ENCODE measurements around the gene PRDX6. TPM values are rescaled to one million over a fixed set of nuclear protein-coding genes. Genes with fewer than 3 reads are reported as not detected.
"Not testable (repeated sequence)": the region's sequence is repeated elsewhere in the genome, so short reads cannot be mapped to it uniquely, and the experiment has no call there.

The PRDX6 gene
- total and polyA plus RNA-seq, 5 donors from 2014 or later, result 75.6 to 166 (median 138) TPM

GRCh38 chr1:173470608-173471007, 6.5 kb upstream of the PRDX6 start:
- H3K27me3 Mint-ChIP-seq, result no peaks in the 10 kb centered on the region
- H3K27ac Mint-ChIP-seq, result no peak overlapping the region
- H3K9me3 Mint-ChIP-seq, result peaks cover 0 to 29% (median 11%) of the 10 kb centered on the region in 7 donors
- H3K4me3 ChIP-seq (ENCODE audit: low read depth, low read length), result no peak overlapping the region
- DNase-seq, result no peak
- H3K36me3 ChIP-seq (ENCODE audit: control insufficient read depth, insufficient read depth, low read length), result peaks cover 12% of the 10 kb centered on the region
- H3K27ac ChIP-seq (ENCODE audit: insufficient read depth, low read length, poor library complexity, severe bottlenecking), result no peak overlapping the region
- H3K36me3 Mint-ChIP-seq, result peaks cover 55% of the 10 kb centered on the region
- H3K27me3 ChIP-seq (ENCODE audit: control insufficient read depth, insufficient read depth, low read length), result no peaks in the 10 kb centered on the region
- peaks cover 28 to 41% (median 31%) of the 10 kb centered on the region in 4 donors for H3K4me1 Mint-ChIP-seq
- peaks cover 7 to 11% of the 10 kb centered on the region in 2 experiments for H3K9me3 ChIP-seq (ENCODE audit: control insufficient read depth in 2 of 2, low read length in 2 of 2)
- H3K4me1 ChIP-seq (ENCODE audit: control insufficient read depth, insufficient read depth, low read length, poor library complexity, severe bottlenecking), result peaks cover 20% of the 10 kb centered on the region
- no peak for ATAC-seq (ENCODE audit: low read depth in 2 of 2)
- peak overlapping the region in 1 of 4 donors; percentile 8 for H3K4me3 Mint-ChIP-seq

- peak overlapping the region in 3 of 4 donors; percentile 1 to 81 (median 27) for H3K4me3 Mint-ChIP-seq
Observed at GRCh38 chr1:173473599-173474011, 3.5 kb upstream of the PRDX6 start.

GRCh38 chr1:173474097-173474779, 2.9 kb upstream of the PRDX6 start:
- ATAC-seq (ENCODE audit: low read depth in 2 of 2) (no peak), DNase-seq (no peak)
- peak overlapping the region in 1 of 3 donors; percentile 15 for H3K27ac Mint-ChIP-seq
- Histone ChIP-seq H3K27ac (ENCODE audit: insufficient read depth, low read length, poor library complexity, severe bottlenecking) (no peak overlapping the region), H3K27me3 (ENCODE audit: control insufficient read depth, insufficient read depth, low read length) (no peaks in the 10 kb centered on the region), H3K4me1 (ENCODE audit: control insufficient read depth, insufficient read depth, low read length, poor library complexity, severe bottlenecking) (peaks cover 44% of the 10 kb centered on the region), H3K36me3 (ENCODE audit: control insufficient read depth, insufficient read depth, low read length) (peaks cover 10% of the 10 kb centered on the region), H3K4me3 (ENCODE audit: low read depth, low read length) (no peak overlapping the region), H3K9me3 (ENCODE audit: control insufficient read depth in 2 of 2, low read length in 2 of 2) (peaks cover 0 to 6% of the 10 kb centered on the region in 2 experiments)
- H3K9me3 Mint-ChIP-seq, result peaks cover 0 to 22% (median 5%) of the 10 kb centered on the region in 7 donors
- H3K27me3 Mint-ChIP-seq, result no peaks in the 10 kb centered on the region
- peaks cover 37 to 49% (median 46%) of the 10 kb centered on the region in 4 donors for H3K4me1 Mint-ChIP-seq
- H3K36me3 Mint-ChIP-seq, result peaks cover 35% of the 10 kb centered on the region
- peak overlapping the region; percentile 1 to 92 (median 84) for H3K4me3 Mint-ChIP-seq

More at GRCh38 chr1:173473599-173474011, 3.5 kb upstream of the PRDX6 start:
- H3K27me3 Mint-ChIP-seq, result no peaks in the 10 kb centered on the region
- H3K4me3 ChIP-seq (ENCODE audit: low read depth, low read length), result no peak overlapping the region
- ATAC-seq (ENCODE audit: low read depth in 2 of 2) (no peak), DNase-seq (no peak)
- peaks cover 0 to 27% (median 5%) of the 10 kb centered on the region in 7 donors for H3K9me3 Mint-ChIP-seq
- peaks cover 40% of the 10 kb centered on the region for H3K4me1 ChIP-seq (ENCODE audit: control insufficient read depth, insufficient read depth, low read length, poor library complexity, severe bottlenecking)
- peaks cover 41% of the 10 kb centered on the region for H3K36me3 Mint-ChIP-seq
- no peaks in the 10 kb centered on the region for H3K27me3 ChIP-seq (ENCODE audit: control insufficient read depth, insufficient read depth, low read length)
- H3K4me1 Mint-ChIP-seq, result peaks cover 33 to 49% (median 45%) of the 10 kb centered on the region in 4 donors
- H3K27ac Mint-ChIP-seq, result peak overlapping the region in 1 of 3 donors; percentile 16
- H3K9me3 ChIP-seq (ENCODE audit: control insufficient read depth in 2 of 2, low read length in 2 of 2), result peaks cover 5 to 10% of the 10 kb centered on the region in 2 experiments
- no peak overlapping the region for H3K27ac ChIP-seq (ENCODE audit: insufficient read depth, low read length, poor library complexity, severe bottlenecking)
- H3K36me3 ChIP-seq (ENCODE audit: control insufficient read depth, insufficient read depth, low read length), result peaks cover 11% of the 10 kb centered on the region

GRCh38 chr1:173474780-173475421, 2.2 kb upstream of the PRDX6 start:
- H3K4me1 ChIP-seq (ENCODE audit: control insufficient read depth, insufficient read depth, low read length, poor library complexity, severe bottlenecking), result peaks cover 44% of the 10 kb centered on the region
- H3K27me3 Mint-ChIP-seq, result not testable (repeated sequence)

GRCh38 chr1:173475564-173476196, 1.5 kb upstream of the PRDX6 start:
- Histone ChIP-seq H3K27ac (ENCODE audit: insufficient read depth, low read length, poor library complexity, severe bottlenecking) (peak overlapping the region; percentile 86), H3K27me3 (ENCODE audit: control insufficient read depth, insufficient read depth, low read length) (no peaks in the 10 kb centered on the region), H3K36me3 (ENCODE audit: control insufficient read depth, insufficient read depth, low read length) (peaks cover 12% of the 10 kb centered on the region), H3K9me3 (ENCODE audit: control insufficient read depth in 2 of 2, low read length in 2 of 2) (peaks cover 0 to 3% of the 10 kb centered on the region in 2 experiments), H3K4me1 (ENCODE audit: control insufficient read depth, insufficient read depth, low read length, poor library complexity, severe bottlenecking) (peaks cover 44% of the 10 kb centered on the region), H3K4me3 (ENCODE audit: low read depth, low read length) (peak overlapping the region; percentile 89)
- H3K27ac Mint-ChIP-seq, result peak overlapping the region in 2 of 3 donors; percentile 49 to 86
- peaks cover 0 to 14% (median 2%) of the 10 kb centered on the region in 7 donors for H3K9me3 Mint-ChIP-seq
- DNase-seq (peak in 1 of 3 donors; percentile 22), ATAC-seq (ENCODE audit: low read depth in 2 of 2) (no peak)
- H3K4me1 Mint-ChIP-seq, result peaks cover 47 to 62% (median 54%) of the 10 kb centered on the region in 4 donors
- H3K27me3 Mint-ChIP-seq, result no peaks in the 10 kb centered on the region
- H3K36me3 Mint-ChIP-seq, result peaks cover 26% of the 10 kb centered on the region
- peak overlapping the region; percentile 91 to 93 (median 92) for H3K4me3 Mint-ChIP-seq

More at GRCh38 chr1:173474780-173475421, 2.2 kb upstream of the PRDX6 start:
- H3K27ac ChIP-seq (ENCODE audit: insufficient read depth, low read length, poor library complexity, severe bottlenecking); DNase-seq; ATAC-seq (ENCODE audit: low read depth in 2 of 2); H3K27me3 ChIP-seq (ENCODE audit: control insufficient read depth, insufficient read depth, low read length); H3K9me3 ChIP-seq (ENCODE audit: control insufficient read depth in 2 of 2, low read length in 2 of 2): not testable (repeated sequence)
- Mint-ChIP-seq H3K9me3 (peaks cover 0 to 20% (median 4%) of the 10 kb centered on the region in 7 donors), H3K4me3 (peak overlapping the region; percentile 76 to 93 (median 92)), H3K27ac (peak overlapping the region in 1 of 3 donors; percentile 27), H3K36me3 (peaks cover 31% of the 10 kb centered on the region), H3K4me1 (peaks cover 44 to 55% (median 52%) of the 10 kb centered on the region in 4 donors)
- Histone ChIP-seq H3K36me3 (ENCODE audit: control insufficient read depth, insufficient read depth, low read length) (peaks cover 10% of the 10 kb centered on the region), H3K4me3 (ENCODE audit: low read depth, low read length) (peak overlapping the region; percentile 89)

- Mint-ChIP-seq H3K4me3 (peak overlapping the region; percentile 91 to 93 (median 92)), H3K27me3 (no peaks in the 10 kb centered on the region), H3K4me1 (peaks cover 47 to 62% (median 54%) of the 10 kb centered on the region in 4 donors), H3K27ac (peak overlapping the region in 2 of 3 donors; percentile 49 to 88), H3K9me3 (peaks cover 0 to 10% (median 2%) of the 10 kb centered on the region in 7 donors), H3K36me3 (peaks cover 24% of the 10 kb centered on the region)
- H3K4me3 ChIP-seq (ENCODE audit: low read depth, low read length), result peak overlapping the region; percentile 89
- no peaks in the 10 kb centered on the region for H3K27me3 ChIP-seq (ENCODE audit: control insufficient read depth, insufficient read depth, low read length)
- H3K36me3 ChIP-seq (ENCODE audit: control insufficient read depth, insufficient read depth, low read length), result peaks cover 13% of the 10 kb centered on the region
- H3K4me1 ChIP-seq (ENCODE audit: control insufficient read depth, insufficient read depth, low read length, poor library complexity, severe bottlenecking), result peaks cover 44% of the 10 kb centered on the region
- ATAC-seq (ENCODE audit: low read depth in 2 of 2) (no peak), DNase-seq (no peak)
- H3K9me3 ChIP-seq (ENCODE audit: control insufficient read depth in 2 of 2, low read length in 2 of 2), result no peaks in the 10 kb centered on the region
- H3K27ac ChIP-seq (ENCODE audit: insufficient read depth, low read length, poor library complexity, severe bottlenecking), result peak overlapping the region; percentile 86
Observed at GRCh38 chr1:173476197-173476664, 904 bp upstream of the PRDX6 start.

GRCh38 chr1:173476665-173477285, 360 bp upstream of the PRDX6 start:
- Histone ChIP-seq H3K36me3 (ENCODE audit: control insufficient read depth, insufficient read depth, low read length) (peaks cover 19% of the 10 kb centered on the region), H3K9me3 (ENCODE audit: control insufficient read depth in 2 of 2, low read length in 2 of 2) (no peaks in the 10 kb centered on the region), H3K27me3 (ENCODE audit: control insufficient read depth, insufficient read depth, low read length) (no peaks in the 10 kb centered on the region), H3K27ac (ENCODE audit: insufficient read depth, low read length, poor library complexity, severe bottlenecking) (peak overlapping the region; percentile 86), H3K4me1 (ENCODE audit: control insufficient read depth, insufficient read depth, low read length, poor library complexity, severe bottlenecking) (peaks cover 44% of the 10 kb centered on the region), H3K4me3 (ENCODE audit: low read depth, low read length) (peak overlapping the region; percentile 89)
- Mint-ChIP-seq H3K27ac (peak overlapping the region in 2 of 3 donors; percentile 49 to 91), H3K4me3 (peak overlapping the region; percentile 91 to 94 (median 92)), H3K36me3 (peaks cover 21% of the 10 kb centered on the region), H3K27me3 (no peaks in the 10 kb centered on the region), H3K9me3 (peaks cover 0 to 5% (median 1%) of the 10 kb centered on the region in 7 donors), H3K4me1 (peaks cover 47 to 63% (median 56%) of the 10 kb centered on the region in 4 donors)
- ATAC-seq (ENCODE audit: low read depth in 2 of 2), result peak; percentile 78 to 83
- peak; percentile 77 to 89 (median 81) for DNase-seq
